ENCODE data around the gene CA12.
"Not testable (repeated sequence)": the region's sequence is repeated elsewhere in the genome, so short reads cannot be mapped to it uniquely, and the experiment has no call there.

Gene CA12

DNA sequence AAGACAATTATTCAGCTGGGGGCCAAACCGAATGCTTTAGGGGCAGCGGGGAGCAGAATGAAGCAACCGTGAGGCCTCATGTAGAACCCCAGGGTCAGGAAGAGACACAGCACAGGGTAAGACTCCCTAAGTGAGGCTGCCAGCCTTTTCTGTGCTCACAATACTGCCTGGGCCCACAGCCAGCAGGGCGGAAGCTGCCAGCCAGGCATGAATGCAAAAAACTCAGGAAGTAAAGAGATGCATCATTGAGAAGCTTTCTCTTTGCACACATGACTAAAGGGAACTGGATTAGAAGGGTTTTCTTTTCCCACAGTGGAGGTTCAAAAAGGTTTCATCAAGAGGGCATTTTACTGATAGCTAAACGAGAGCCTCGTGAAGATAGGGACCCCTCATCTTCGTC lies 33.3 kb downstream of the CA12 start:
- no peak for DNase-seq (ENCODE audit: low read depth)
- TF ChIP-seq, protein P1, sequence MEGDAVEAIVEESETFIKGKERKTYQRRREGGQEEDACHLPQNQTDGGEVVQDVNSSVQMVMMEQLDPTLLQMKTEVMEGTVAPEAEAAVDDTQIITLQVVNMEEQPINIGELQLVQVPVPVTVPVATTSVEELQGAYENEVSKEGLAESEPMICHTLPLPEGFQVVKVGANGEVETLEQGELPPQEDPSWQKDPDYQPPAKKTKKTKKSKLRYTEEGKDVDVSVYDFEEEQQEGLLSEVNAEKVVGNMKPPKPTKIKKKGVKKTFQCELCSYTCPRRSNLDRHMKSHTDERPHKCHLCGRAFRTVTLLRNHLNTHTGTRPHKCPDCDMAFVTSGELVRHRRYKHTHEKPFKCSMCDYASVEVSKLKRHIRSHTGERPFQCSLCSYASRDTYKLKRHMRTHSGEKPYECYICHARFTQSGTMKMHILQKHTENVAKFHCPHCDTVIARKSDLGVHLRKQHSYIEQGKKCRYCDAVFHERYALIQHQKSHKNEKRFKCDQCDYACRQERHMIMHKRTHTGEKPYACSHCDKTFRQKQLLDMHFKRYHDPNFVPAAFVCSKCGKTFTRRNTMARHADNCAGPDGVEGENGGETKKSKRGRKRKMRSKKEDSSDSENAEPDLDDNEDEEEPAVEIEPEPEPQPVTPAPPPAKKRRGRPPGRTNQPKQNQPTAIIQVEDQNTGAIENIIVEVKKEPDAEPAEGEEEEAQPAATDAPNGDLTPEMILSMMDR (IDR thresholded peaks at IDR 0.05; ENCODE audit: control insufficient read depth, insufficient read depth, low read depth, low read length, missing control alignments) = no peak
- H3K4me3 ChIP-seq (ENCODE audit: control insufficient read depth, low read depth, low read length) = no peak overlapping the region

DNA sequence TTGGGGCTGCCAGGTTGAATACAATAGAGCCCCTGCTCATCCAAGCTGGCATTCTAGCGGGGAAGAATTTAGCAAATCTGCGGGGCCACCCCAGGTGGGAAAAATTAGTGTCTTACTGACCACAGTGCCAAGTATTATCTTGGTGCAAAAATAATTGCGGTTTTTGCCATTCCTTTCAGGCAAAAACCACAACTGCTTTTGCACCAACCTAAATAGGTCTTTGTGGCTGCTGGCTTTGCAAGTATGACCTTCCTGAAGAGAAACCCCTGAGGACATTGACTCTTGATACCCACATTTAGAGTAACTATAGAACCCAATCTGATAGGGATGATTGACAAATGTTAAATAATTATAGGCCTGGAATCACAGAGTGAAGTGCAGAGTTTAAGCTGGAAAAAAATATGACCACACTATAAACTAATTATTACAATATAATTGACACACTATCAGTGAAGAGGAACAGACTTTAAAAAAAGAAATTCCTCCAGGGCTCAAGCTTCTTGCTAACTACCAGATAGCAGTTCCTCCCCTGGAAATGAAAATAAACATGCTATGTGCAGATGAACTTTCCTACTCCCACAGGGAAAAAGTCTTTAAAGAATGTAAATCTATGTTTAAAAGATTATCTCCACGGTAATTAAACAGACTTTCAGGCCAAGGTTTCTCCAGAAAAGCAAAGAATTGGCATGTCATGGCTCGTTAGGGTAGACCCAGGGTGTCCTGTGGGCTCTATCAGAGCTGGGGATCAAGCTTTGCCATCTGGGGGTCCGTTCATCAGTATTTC lies 34.4 kb downstream of the CA12 start:
- TF ChIP-seq, protein P1 (IDR thresholded peaks at IDR 0.05; ENCODE audit: control insufficient read depth, insufficient read depth, low read depth, low read length, missing control alignments) = no peak
- DNase-seq (ENCODE audit: low read depth) = no peak
- H3K4me3 ChIP-seq (ENCODE audit: control insufficient read depth, low read depth, low read length) = no peak overlapping the region

DNA sequence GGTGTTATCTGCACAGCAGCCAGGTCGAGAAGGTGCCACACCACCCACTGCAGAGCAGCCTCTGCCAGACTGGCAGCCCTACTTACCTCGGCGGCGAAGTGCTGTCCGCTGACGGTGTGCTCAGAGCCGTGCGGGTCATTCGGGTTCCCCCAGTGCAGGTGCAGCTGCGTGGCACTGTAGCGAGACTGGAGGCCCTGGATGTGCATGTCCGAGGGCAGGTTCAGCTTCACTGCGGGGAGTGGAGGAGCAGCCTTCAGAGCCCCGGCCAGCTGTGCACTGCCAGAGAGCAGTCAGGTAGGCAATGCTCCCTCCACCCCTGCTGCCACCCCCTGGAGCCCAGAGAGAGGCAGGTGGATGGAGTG lies 36.3 kb downstream of the CA12 start:
- no peak for DNase-seq (ENCODE audit: low read depth)
- H3K4me3 ChIP-seq (ENCODE audit: control insufficient read depth, low read depth, low read length) = no peak overlapping the region
- TF ChIP-seq, protein P1 (IDR thresholded peaks at IDR 0.05; ENCODE audit: control insufficient read depth, insufficient read depth, low read depth, low read length, missing control alignments) = no peak

DNA sequence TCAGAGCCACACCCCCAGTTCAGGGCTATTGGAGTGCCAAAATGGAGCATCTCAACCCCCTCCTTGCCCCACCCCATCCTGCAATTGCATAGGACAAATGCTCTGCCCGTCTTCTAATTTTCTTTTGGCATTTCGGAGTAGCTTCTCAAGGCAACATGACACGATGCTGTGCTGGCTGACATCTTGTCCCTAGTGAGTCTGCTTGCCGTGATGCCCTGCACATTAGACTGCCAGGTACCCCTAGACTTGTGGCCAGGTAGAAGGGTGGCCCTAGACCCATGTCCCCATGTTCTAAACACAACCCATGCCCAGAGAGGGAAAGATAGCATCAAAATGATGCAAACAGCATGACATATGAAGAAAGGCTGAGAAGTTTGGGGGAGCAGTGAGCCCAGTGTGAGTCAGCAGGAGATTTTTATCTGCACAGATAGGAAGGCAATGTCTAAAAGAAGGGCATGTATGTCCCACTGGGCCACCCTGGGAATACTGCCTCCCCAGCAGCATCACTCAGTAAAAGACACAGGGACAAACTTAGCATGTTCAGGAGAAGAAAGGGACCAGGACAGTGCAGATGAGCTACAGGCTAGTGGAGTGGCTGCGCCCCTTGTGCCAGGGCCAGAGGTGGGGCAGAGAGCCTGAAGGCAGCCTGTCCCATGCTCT lies 36.8 kb downstream of the CA12 start:
- no peak overlapping the region for H3K4me3 ChIP-seq (ENCODE audit: control insufficient read depth, low read depth, low read length)
- TF ChIP-seq, protein P1 (IDR thresholded peaks at IDR 0.05; ENCODE audit: control insufficient read depth, insufficient read depth, low read depth, low read length, missing control alignments) = no peak
- DNase-seq (ENCODE audit: low read depth) = no peak

DNA sequence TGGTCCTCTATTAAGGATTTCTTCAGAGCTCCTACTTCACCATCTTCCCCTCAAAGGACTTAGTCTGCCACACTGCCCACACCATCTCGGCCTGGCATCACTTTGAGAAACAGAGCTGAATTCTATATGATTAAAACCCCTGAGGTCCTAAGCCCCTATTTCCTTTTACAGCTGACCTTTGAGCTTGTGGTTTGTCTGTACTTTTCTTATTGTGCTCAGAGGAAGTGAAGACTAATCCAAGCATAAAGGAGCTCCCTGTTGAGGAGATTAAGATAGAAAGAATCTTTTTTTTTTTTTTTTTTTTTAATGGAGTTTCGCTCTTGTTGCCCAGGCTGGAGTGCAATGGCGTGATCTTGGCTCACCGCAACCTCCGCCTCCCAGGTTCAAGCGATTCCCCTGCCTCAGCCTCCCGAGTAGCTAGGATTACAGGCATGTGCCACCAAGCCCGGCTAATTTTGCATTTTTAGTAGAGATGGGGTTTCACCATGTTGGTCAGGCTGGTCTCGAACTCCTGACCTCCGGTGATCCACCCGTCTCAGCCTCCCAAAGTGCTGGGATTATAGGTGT lies 38.6 kb downstream of the CA12 start:
- DNase-seq (ENCODE audit: low read depth) = not testable (repeated sequence)

DNA sequence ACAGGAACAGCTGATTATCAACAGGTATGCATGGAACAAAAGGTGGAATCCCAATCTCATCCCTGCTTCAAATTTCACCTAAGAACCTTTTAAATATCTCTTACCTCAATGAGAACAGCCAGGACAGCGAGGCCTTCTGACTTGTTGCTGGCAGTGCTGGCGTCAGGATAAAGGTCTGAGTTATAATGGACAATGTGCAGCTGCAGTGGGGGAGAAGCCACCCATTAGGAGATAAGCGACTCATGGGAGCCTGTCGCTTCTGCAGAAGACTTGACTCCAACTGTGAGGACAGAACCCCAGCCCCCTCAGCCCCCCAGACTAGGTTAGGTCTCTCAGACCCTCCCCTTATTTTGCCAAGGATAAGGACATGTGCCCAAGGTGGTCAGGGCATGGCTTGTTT lies 39.7 kb downstream of the CA12 start:
- TF ChIP-seq, protein P1 (IDR thresholded peaks at IDR 0.05; ENCODE audit: control insufficient read depth, insufficient read depth, low read depth, low read length, missing control alignments) = no peak
- H3K4me3 ChIP-seq (ENCODE audit: control insufficient read depth, low read depth, low read length) = no peak overlapping the region
- no peak for DNase-seq (ENCODE audit: low read depth)

More for the DNA sequence above, 38.6 kb downstream of the CA12 start:
- H3K4me3 ChIP-seq (ENCODE audit: control insufficient read depth, low read depth, low read length) = not testable (repeated sequence)

DNA sequence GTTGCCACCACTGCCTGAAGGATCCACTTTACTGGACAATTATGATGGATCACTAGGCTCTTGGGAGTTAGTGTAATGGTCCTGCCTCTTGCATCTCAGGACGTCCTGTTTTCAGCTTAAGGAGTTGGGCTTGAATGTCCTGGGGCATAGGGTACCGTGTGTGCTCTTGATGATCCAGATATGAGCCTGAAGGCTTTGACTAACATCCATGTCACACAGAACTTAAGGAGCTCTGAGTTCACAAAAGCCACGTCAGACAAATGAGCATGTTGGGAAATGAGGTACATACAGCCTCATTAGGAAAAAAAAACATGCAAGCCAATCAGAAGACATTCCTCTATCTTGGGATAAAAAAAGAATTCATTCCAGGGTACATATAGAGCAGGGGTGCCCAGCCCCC lies 40.8 kb downstream of the CA12 start:
- H3K4me3 ChIP-seq (ENCODE audit: control insufficient read depth, low read depth, low read length) = no peak overlapping the region
- no peak for DNase-seq (ENCODE audit: low read depth)
- TF ChIP-seq, protein P1 (IDR thresholded peaks at IDR 0.05; ENCODE audit: control insufficient read depth, insufficient read depth, low read depth, low read length, missing control alignments) = no peak

All from AG09309 (cell line).